CD4-positive, alpha-beta T cell treated with Interleukin-15 for 1 hour (primary cell): ENCODE measurements around the gene RPGRIP1L.

Source experiments
- DNase-seq: peaks from one replicate; pipeline ENCODE4 v3.0.0-alpha.2; 2020

Gene RPGRIP1L

DNA sequence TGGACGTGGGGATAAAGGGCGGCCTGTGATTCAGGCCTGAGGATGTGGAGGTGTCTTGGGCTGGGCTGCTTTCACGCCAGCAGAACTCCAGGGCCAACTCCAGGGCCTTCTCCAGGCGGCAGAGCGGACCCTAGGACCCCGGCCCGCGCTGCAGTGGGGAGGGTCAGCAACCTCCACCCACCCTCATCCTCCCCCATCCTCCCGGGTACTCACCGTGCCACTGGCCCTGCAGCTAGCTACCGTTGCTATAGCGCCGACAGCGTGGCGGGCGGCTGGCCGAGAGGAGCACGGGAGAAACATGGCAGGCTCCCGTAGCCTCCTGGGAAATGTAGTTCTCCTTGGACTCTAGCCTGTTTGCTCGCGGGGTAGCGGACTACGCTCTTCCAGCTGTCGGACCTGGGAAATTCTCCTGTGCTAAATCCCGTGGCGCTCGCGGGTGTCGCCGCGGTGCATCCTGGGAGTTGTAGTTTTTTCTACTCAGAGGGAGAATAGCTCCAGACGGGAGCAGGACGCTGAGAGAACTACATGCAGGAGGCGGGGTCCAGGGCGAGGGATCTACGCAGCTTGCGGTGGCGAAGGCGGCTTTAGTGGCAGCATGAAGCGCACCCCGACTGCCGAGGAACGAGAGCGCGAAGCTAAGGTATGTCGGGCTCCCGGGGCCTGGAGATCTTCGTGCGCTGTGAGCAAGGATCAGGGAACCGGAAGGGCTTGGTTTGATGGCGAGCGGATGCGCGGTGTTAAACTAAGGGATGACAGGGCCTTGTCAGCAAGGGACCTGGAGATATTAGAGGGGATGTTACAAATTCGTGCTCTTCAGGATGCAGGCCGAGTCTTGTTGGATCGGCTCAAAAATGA, at the start of gene RPGRIP1L, which contains the start of gene FTO:
Gene RPGRIP1L, minus strand, starts transcription at position 270 of the 855 bp plus-strand sequence. CDS start 3,136 bp downstream, outside the sequence.
Gene FTO, plus strand, starts transcription at position 567 of the 855 bp plus-strand sequence.
- peak; percentile 97 for DNase-seq

DNA sequence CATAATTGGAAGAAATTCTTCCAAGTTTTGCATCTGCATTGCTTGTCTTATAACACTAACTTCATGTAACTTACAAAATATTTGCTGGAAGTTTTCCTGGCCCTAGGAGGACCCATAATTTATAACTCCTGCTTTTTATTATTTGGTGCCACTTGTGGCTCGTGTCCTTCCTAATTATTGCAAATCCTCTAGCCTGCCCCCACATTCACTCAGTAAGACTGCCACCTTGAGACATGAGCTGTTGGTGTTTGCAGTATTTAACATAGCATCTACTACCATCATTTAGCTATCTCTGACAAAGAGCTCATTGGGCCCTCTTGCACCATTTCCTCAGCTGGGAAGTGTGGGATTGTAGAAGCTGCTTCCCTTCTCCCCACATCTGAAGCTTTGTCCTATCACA, 49.8 kb upstream of the RPGRIP1L start:
- no peak for DNase-seq

DNA sequence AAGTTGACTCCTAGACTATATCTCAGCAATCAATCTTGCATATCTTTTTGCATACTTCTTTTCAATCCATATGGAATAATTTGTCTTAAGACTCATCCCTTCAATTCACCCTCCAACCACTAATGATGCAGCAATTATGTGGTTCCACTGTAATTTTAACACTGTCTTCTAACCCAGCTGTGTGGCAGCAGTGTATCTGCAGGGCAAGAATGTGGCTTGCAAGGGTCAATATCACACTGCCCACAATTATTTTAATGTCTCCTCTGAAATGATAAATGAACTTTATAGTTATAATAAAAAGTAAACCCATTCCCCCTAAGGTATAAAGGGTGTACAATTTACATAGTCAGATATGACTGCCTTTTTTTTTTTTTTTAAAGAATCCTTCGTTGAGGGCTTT, 48.9 kb upstream of the RPGRIP1L start:
- DNase-seq, result no peak

DNA sequence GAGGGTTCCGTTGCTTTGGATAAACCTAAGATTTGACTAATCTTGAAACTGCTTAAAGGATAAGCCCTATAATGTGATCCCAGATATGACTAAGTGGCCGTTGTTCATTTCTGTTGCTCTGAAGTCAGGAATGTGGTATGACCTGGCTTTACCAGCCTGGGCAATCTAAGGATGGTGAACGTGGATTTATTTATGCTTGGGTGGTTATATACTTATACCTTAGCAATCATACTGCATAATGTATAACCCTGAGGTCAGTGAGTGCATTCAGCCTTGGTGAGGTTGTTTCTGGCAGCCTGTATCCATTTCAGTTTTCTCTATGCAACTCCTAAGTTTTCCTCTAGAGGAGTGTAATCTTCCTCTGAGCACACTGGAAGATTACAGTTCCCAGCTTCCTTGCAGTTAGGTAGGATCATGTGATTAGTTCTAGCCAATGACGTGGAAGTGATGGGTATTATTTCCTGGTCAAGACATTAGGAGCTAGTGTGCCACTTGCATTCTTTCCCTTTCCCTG, 42.2 kb upstream of the RPGRIP1L start:
- no peak for DNase-seq

DNA sequence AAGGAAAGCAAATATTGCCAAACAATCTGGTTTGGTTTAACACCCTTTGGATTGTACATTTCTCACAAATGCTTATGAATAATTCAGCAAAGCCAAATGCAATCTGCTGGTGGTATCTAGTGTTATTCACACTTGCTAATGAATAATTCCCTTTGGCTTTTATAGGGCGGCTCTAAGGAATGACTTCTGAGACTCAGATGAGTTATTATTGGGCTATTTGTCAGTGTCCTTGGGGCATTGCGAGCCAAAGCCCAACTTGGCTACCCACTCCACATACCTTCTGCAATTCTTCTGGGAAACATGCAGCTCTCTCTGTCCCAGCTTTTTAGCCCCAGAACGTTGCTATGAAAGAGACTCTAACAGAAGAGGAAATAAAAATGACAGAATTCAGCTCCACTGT, 41.4 kb upstream of the RPGRIP1L start:
- DNase-seq, result no peak

DNA sequence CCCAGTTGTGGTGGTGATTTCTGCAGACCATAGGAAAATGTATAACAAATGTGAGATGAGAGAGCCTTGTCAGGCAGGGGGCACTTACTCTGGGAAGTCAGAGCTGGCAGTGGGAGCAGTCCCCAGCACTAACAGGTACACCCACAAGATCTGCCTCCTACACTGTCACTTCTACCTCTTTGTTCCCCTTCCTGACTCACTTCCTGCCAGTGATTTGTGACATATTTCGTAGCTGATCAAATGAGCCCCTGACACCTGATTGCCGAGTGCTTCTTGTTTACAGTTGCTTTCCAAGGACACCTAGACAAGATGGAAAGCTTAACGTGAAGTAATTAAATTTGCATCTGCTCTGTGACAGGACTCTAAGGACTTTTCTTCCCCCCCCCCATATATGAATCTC, 40.8 kb upstream of the RPGRIP1L start:
- DNase-seq, result peak; percentile 23

DNA sequence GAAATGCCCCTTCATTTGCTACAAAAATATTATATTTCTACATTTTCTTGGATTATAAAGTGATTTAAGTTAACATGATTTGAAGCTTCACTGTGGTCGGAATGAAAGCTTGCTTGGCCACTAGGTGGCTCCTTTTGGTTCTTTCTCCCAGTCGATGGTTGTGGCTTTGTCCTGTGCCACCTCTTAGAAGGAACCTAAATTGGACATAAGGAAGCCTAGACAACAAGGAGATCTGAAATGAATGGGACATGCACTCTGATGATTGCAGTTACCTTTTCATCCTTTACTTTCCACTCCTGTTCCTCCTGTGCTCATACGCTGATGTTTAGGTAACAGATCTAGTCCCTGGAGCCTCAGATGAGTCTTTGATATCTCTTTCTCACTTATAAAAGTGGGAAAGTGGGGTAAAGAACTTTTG, 39.5 kb upstream of the RPGRIP1L start:
- no peak for DNase-seq

DNA sequence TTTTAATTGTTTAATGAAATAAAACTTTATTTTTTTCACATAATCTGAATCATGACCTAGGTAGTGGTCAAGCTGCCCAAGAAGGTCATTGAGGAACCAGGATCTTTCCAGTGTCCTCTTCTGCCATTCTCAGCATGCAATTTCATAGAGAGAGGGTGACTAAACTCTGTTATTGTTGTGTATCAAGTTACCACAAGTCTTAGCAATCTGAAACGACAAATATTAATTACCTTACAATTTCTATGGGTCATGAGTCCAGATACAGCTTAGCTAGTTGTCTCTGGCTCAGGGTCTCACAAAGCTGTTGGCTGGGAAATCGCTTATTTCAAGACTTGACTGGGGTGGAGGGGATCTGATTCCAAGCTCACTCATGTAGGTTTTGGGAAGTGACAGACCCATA, 37.9 kb upstream of the RPGRIP1L start:
- DNase-seq, result no peak

DNA sequence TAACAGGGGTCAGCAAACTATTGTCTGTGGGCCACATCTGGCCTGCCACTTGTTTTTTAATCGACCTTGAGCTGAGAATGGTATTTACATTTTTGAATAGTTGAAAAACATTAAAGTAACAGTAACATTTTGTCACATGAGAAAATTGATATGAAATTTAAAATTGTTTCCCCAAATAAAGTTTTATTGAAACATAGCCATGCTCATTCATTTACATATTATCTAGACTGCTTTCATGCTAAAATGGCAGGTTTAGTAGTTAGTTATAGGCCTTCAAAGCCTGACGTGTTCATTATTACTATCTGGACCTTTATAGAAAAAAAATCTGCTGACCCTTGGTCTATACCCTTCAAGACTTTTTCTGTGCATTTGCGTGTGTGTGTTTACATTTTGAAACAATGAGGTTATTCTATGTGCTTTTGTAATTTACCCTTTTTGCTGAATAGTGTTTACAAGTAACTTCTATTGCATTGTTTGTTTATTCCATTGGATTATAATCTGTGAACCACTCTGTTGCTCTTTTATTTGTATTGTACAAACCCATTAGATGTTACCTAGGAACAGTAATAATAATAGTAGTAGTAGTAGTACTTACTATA, 37.4 kb upstream of the RPGRIP1L start:
- no peak for DNase-seq

DNA sequence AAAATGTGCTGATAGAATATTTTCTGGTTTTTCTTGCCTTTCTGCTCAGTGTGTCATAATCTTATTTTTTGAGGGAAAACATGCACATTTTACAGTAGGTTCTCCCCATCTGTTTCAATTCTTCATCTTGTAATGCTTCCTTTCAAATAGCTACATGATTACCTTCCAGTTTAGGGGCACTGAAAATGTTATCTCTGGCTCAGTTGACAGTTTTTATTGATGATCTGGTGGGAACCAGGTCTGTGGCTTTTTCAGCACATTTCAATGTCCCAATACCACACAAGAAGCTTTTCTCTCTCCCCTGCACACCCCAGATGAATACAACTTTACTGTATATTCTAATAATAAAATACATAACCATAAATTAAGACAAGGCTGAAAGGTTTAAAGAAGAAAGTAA, 36.8 kb upstream of the RPGRIP1L start:
- no peak for DNase-seq

DNA sequence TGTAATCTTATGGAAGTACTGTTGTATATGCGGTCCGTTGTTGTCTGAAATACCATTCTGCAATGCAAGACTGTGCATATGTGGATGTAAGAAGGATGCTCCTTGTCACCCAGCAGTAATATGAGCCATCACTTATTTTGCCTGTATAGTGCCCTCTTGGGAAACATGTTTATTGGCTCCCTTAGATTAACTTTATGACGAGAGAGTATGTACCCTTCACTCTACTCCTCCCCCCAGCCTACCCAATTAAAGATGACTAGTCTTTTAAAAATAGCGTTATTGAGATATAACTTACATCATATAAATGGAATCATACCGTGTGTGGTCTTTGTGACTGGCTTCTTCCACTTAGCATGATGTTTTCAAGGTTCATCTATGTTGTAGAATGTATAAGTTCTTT, 33.9 kb upstream of the RPGRIP1L start:
- no peak for DNase-seq

DNA sequence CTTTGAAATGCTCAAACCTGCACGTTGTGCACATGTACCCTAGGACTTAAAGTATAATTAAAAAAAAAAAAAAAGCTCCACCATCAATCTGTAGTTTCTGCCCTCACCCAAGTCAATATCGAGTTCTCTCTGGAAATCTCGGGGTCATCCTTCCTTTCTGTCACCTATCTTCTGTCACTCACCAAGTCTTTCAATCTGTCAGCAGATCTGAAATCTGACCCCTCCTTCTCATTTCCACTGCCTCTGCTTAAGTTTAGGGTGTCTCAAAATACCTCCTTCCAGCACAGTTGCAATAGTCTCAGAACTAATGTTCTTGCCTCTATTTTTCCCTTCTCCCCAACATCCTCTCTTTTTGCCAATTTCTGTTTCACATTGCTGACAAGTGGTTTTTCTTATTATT, 32.6 kb upstream of the RPGRIP1L start:
- no peak for DNase-seq

DNA sequence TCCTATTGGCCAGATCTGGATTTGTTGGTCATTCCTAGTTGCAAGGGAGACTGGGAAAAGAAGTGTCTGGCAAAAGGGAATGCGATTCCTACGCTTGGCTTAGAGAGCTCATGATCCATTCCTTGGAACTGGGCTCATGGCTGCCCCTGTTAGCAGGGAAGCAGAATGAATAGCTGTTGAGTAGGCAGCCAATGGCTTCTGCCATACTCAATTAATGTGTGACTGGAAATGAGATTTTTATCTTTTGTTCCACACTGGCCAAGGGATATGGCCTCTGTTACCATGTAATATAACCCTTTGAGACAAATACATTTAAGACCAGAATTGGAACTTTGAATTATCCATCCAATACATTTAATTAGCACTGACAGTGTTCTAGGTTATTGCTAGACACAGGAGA, 31.2 kb upstream of the RPGRIP1L start:
- no peak for DNase-seq

DNA sequence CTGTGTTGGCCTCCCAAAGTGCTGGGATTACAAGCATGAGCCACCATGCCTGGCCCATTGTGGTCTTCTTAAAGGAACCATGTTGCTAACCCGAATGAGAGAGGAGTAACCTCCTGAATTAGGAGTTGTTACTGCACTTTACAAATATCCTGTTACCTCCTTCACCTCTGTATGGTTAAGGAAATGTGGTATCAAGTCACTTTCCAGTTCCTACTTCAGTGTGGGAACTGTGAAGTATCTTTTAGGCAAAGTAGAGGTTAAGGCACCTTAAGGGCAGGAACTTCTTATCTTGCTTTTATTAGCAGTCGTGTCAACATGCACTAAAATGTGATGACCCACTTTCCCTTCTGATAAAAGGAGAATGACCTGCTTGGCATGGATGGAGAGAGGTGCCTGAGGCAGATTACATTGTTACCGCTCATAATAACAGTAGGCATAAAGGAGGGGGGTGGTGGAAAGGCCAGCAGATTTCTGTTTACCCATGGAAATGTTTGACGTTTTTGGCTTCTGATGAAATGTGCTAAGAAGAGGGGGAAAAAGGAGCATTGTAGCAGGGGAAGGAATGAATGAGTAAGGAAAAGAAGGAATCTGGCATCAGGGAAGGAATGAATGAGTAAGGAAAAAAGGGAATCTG, 28.8 kb upstream of the RPGRIP1L start:
- DNase-seq, result no peak

DNA sequence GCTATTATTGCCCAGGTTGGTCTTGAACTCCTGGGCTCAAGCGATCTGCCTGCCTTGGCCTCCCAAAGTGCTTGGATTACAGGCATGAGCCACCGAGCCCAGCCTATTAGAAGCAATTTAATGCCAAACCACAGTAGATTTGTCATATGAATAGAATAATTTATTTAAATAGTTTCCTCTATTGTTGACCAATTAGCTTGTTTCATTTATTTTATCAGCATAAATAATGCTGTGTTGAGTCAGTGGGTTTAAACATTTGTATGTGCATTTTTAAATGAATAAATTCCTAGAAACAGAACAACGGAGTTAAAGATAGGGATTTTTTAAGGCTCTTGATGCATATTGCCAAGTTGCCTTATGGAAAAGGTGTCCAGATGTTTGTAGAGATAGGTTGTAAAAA, 27.0 kb upstream of the RPGRIP1L start:
- DNase-seq, result no peak

DNA sequence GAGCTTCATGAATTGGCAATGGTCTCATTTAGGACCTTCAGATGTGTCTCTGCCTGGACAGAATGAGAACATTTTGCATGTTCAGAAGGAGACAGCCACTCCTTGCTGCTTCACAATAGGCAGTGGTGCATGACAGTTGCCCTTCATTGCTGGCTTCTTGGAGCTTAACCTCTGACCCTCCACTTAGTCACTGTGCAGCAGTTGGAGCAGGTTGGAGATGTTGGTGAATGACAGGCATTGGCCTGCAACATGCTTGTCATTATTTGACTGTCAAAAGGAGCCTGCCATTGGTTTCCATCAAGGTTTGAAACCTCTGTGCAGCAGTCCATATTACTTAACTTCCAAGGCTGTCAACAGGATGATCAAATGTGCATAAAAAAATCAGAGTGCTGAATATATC, 23.0 kb upstream of the RPGRIP1L start:
- DNase-seq, result no peak

DNA sequence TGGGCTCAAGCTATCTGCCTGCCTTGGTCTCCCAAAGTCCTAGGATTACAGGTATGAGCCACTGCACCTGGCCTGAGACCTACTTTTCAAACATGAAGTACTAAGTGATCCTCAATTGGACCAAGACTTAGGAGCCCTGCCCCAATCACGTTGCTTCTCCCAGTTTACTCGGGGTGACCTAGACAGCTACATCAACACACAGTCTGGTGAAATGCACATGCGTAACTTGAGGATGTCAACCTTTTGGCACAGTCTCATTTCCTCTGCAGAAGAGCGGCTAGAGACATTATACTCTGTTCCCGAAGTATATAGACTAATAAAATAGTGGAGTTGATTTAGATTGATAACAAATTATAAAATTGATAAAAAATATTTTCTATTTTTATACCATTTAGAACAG, 17.4 kb upstream of the RPGRIP1L start:
- DNase-seq, result no peak

DNA sequence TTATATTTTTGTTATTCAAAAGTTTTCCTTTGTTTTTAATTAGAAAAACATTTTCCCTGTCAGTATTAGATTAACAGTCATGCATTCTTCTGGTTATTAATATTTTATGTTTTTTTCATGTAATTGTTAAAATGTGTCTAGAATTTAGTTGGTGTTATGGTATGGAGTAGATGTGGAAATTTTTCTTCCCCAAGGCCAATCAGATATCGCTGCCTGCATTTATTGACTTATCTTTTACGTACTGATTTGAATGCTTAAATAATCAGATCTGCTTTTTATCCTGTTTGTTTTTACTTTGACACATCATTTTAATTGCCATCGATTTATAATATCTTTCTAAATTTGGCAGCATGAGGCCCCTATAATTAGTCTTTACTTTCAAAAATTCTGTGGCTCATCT, 13.9 kb upstream of the RPGRIP1L start:
- DNase-seq, result no peak

DNA sequence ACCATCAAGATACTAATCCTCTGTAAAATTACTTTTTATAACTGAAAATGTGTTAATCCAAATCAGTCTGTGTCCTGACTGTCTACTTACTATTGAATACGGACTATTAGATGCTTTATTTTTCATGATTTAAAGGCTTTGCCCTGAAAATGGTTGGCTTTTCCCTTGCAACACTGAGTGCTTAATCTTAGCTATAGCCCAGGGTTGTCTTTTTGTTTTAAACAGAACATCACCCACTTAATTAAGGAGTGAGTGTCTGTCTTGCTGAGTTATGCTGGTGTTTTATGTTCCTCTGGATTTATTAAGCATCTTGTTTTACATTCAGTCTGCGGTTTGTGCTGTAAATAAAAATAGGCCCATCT, 11.3 kb upstream of the RPGRIP1L start:
- no peak for DNase-seq

DNA sequence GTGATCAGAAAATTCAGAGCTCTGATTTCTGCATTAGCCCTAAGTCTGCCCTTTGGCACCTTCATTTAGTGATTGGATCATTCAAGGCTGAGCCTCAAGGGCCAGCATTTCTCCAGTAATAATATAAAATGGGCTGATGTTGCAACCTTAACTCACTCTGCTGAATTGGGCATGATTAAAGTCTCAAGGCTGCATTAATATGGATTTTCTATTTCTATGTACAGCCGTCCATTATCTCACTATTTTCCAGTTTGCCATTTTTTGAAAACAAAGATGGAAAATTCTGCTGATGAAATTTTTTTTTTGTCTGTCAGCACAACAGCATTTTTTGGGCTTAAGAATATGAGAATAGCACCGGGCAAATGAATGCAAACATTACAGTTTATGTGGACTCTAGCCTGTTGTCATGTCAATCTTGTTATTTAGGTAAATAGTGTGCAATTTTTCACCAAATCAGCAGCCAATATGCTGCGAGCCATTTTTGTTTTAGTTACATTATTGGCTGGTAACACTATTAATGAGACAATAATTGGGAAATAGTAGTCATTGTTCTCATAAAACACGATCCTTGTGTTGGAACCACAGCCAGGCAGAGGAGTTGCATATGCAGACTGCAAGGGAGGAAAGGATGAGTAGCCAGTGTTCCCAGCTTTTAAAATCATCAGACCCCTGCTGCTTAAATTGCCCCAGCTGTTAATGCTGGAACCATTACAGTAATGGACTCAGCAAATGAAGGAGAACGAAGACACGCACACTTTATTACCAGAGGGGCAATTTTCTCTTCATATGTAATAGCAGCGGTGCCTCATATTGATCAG, 10.8 kb upstream of the RPGRIP1L start:
- DNase-seq, result no peak

DNA sequence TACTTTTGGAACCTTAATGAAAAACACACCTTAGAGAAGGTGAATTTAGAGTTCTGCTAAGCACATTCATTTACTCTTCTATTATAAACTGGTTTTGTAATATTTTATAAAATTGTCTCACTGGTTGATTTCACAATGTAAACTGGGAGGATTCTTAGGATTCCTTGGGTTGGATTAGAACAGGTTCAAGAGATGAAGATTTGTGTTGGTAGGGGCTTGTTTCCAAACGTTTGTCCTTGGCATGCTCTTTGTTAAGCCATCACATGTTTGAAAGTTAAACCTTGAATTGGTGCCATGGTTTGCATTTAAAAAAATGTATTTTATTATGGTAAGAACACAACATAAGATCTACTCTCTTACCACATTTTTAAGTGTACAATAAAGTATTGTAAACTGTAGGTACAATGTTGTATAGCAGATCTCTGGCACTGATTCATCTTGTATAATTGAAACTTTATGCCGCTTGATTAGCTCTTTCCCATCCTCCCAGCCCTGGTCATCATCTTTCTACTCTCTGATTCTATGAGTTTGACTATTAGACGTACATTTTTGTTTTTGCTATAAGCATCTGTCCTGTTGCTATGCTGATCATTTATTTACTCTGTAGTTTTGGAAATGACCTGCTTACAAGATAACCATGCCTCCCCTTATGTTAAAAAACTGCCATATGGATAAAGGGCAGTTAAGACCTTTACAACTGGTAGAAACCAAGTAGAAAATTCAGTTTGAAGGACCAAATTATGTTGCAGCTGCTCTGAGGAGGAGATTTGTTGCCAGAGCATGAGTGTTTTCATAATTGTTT, 9.9 kb upstream of the RPGRIP1L start:
- DNase-seq, result no peak

DNA sequence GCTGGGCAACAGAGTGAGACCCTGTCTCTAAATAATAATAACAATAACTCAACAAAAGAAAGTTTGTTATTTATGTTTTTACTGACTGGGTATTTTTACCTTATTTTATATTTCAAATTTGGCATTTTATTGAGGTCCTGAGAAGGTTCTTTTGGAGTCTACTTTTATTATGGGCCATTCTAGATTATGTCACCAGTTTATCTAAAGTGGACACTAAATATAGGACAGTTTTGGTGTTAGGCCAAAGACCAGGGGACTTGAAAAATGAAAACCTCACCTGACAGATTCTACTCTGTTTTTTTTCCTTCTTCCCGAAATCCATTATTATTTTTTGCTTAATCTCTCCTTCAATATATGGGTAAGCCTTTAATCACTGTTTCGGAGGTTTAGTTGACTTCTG, 8.4 kb upstream of the RPGRIP1L start:
- no peak for DNase-seq
